ENCODE results near the gene TET1. TPM values are rescaled to one million over a fixed set of nuclear protein-coding genes. Genes with fewer than 3 reads are reported as not detected.
A peak's percentile ranks its signal among the peaks of the same experiment; 100 is the strongest.
"Not testable (repeated sequence)": the region's sequence is repeated elsewhere in the genome, so short reads cannot be mapped to it uniquely, and the experiment has no call there.

Gene TET1
- total RNA-seq, 2 experiments from 2014 or later, result 3.2 to 3.3 TPM

- CTCF ChIA-PET, result interaction anchor here (1.4 kb wide), 1 partner anchor 16 kb away, joined by 3 read pairs; no protein-coding TSS in a partner anchor
- H3K36me3 Mint-ChIP-seq (ENCODE audit: low read depth), result no peaks in the 10 kb centered on the region
- H3K9me3 Mint-ChIP-seq (ENCODE audit: insufficient read depth), result no peaks in the 10 kb centered on the region
- no peak overlapping the region for H3K4me3 Mint-ChIP-seq
- peaks cover 19% of the 10 kb centered on the region for H3K4me1 Mint-ChIP-seq (ENCODE audit: low read depth)
- ATAC-seq, result no peak
- peaks cover 35% of the 10 kb centered on the region for H3K27me3 Mint-ChIP-seq (ENCODE audit: low read depth)
- H3K27ac Mint-ChIP-seq, result no peak overlapping the region
- POLR2A ChIA-PET, result no interaction called here
- no peak for DNase-seq
These were observed 6.8 kb downstream of the TET1 start for GRCh38 chr10:68566955-68567354.

GRCh38 chr10:68572151-68572550, 12.0 kb downstream of the TET1 start:
- POLR2A ChIA-PET, result no interaction called here
- DNase-seq, result no peak
- Mint-ChIP-seq H3K27me3 (ENCODE audit: low read depth) (peaks cover under 1% of the 10 kb centered on the region), H3K4me3 (no peak overlapping the region), H3K9me3 (ENCODE audit: insufficient read depth) (no peaks in the 10 kb centered on the region), H3K27ac (no peak overlapping the region), H3K36me3 (ENCODE audit: low read depth) (no peaks in the 10 kb centered on the region), H3K4me1 (ENCODE audit: low read depth) (peaks cover 9% of the 10 kb centered on the region)
- CTCF ChIA-PET, result no interaction called here
- ATAC-seq, result no peak

- CTCF ChIA-PET, result no interaction called here
- no peak overlapping the region for H3K27ac Mint-ChIP-seq
- H3K36me3 Mint-ChIP-seq (ENCODE audit: low read depth), result no peaks in the 10 kb centered on the region
- H3K9me3 Mint-ChIP-seq (ENCODE audit: insufficient read depth), result no peaks in the 10 kb centered on the region
- H3K4me3 Mint-ChIP-seq, result no peak overlapping the region
- H3K27me3 Mint-ChIP-seq (ENCODE audit: low read depth), result no peaks in the 10 kb centered on the region
- peaks cover 8% of the 10 kb centered on the region for H3K4me1 Mint-ChIP-seq (ENCODE audit: low read depth)
- DNase-seq (no peak), ATAC-seq (no peak)
- POLR2A ChIA-PET, result interaction anchor here (0.6 kb wide), 1 partner anchor 10 kb away, joined by 3 read pairs; no protein-coding TSS in a partner anchor
These were observed 13.9 kb downstream of the TET1 start for GRCh38 chr10:68574051-68574450.

GRCh38 chr10:68576118-68576517, 16.0 kb downstream of the TET1 start:
- ChIA-PET CTCF (no interaction called here), POLR2A (no interaction called here)
- DNase-seq (no peak), ATAC-seq (no peak)
- Mint-ChIP-seq H3K27ac (no peak overlapping the region), H3K9me3 (ENCODE audit: insufficient read depth) (no peaks in the 10 kb centered on the region), H3K36me3 (ENCODE audit: low read depth) (no peaks in the 10 kb centered on the region), H3K27me3 (ENCODE audit: low read depth) (no peaks in the 10 kb centered on the region), H3K4me3 (no peak overlapping the region), H3K4me1 (ENCODE audit: low read depth) (peaks cover 8% of the 10 kb centered on the region)

- Mint-ChIP-seq H3K4me1 (ENCODE audit: low read depth) (no peaks in the 10 kb centered on the region), H3K36me3 (ENCODE audit: low read depth) (no peaks in the 10 kb centered on the region), H3K9me3 (ENCODE audit: insufficient read depth) (no peaks in the 10 kb centered on the region), H3K4me3 (no peak overlapping the region), H3K27ac (no peak overlapping the region), H3K27me3 (ENCODE audit: low read depth) (no peaks in the 10 kb centered on the region)
- ChIA-PET CTCF (interaction anchor here (0.6 kb wide), 1 partner anchor 391 kb away, joined by 3 read pairs; no protein-coding TSS in a partner anchor), POLR2A (interaction anchor here (0.7 kb wide), 1 partner anchor 74 kb away, joined by 4 read pairs; no protein-coding TSS in a partner anchor)
- DNase-seq (no peak), ATAC-seq (no peak)
These were observed 18.8 kb downstream of the TET1 start for GRCh38 chr10:68578974-68579373.

- H3K36me3 Mint-ChIP-seq (ENCODE audit: low read depth); H3K27me3 Mint-ChIP-seq (ENCODE audit: low read depth); H3K27ac Mint-ChIP-seq; CTCF ChIA-PET; DNase-seq; H3K9me3 Mint-ChIP-seq (ENCODE audit: insufficient read depth); H3K4me3 Mint-ChIP-seq; H3K4me1 Mint-ChIP-seq (ENCODE audit: low read depth); ATAC-seq; POLR2A ChIA-PET: not testable (repeated sequence)
These were observed 24.1 kb downstream of the TET1 start for GRCh38 chr10:68584187-68584586.

GRCh38 chr10:68586606-68587305, 26.6 kb downstream of the TET1 start:
- Mint-ChIP-seq H3K36me3 (ENCODE audit: low read depth) (no peaks in the 10 kb centered on the region), H3K27me3 (ENCODE audit: low read depth) (peaks cover 2% of the 10 kb centered on the region), H3K27ac (no peak overlapping the region), H3K4me1 (ENCODE audit: low read depth) (no peaks in the 10 kb centered on the region), H3K4me3 (no peak overlapping the region), H3K9me3 (ENCODE audit: insufficient read depth) (no peaks in the 10 kb centered on the region)
- DNase-seq, result no peak
- ChIA-PET CTCF (interaction anchor here (1.2 kb wide), 1 partner anchor 34 kb away, joined by 3 read pairs; no protein-coding TSS in a partner anchor), POLR2A (interaction anchor here (0.6 to 0.7 kb wide), 2 partner anchors 13 to 47 kb away, joined by 3 read pairs; no protein-coding TSS in a partner anchor)
- no peak for ATAC-seq

GRCh38 chr10:68594405-68594804, 34.3 kb downstream of the TET1 start:
- peaks cover 2% of the 10 kb centered on the region for H3K4me1 Mint-ChIP-seq (ENCODE audit: low read depth)
- no peak overlapping the region for H3K4me3 Mint-ChIP-seq
- DNase-seq (no peak), ATAC-seq (no peak)
- no peaks in the 10 kb centered on the region for H3K9me3 Mint-ChIP-seq (ENCODE audit: insufficient read depth)
- CTCF ChIA-PET, result no interaction called here
- POLR2A ChIA-PET, result no interaction called here
- H3K27ac Mint-ChIP-seq, result no peak overlapping the region
- no peaks in the 10 kb centered on the region for H3K36me3 Mint-ChIP-seq (ENCODE audit: low read depth)
- no peaks in the 10 kb centered on the region for H3K27me3 Mint-ChIP-seq (ENCODE audit: low read depth)

GRCh38 chr10:68595513-68595912, 35.4 kb downstream of the TET1 start:
- Mint-ChIP-seq H3K4me1 (ENCODE audit: low read depth) (peaks cover 13% of the 10 kb centered on the region), H3K27me3 (ENCODE audit: low read depth) (no peaks in the 10 kb centered on the region), H3K4me3 (no peak overlapping the region), H3K9me3 (ENCODE audit: insufficient read depth) (no peaks in the 10 kb centered on the region), H3K27ac (no peak overlapping the region), H3K36me3 (ENCODE audit: low read depth) (no peaks in the 10 kb centered on the region)
- no peak for DNase-seq
- POLR2A ChIA-PET, result interaction anchor here (0.6 kb wide), 1 partner anchor 130 kb away, joined by 4 read pairs; no protein-coding TSS in a partner anchor
- CTCF ChIA-PET, result no interaction called here
- ATAC-seq, result no peak

- H3K4me1 Mint-ChIP-seq (ENCODE audit: low read depth), result peaks cover 28% of the 10 kb centered on the region
- H3K27me3 Mint-ChIP-seq (ENCODE audit: low read depth), result no peaks in the 10 kb centered on the region
- POLR2A ChIA-PET, result no interaction called here
- H3K9me3 Mint-ChIP-seq (ENCODE audit: insufficient read depth), result no peaks in the 10 kb centered on the region
- DNase-seq, result no peak
- no peak for ATAC-seq
- no peak overlapping the region for H3K27ac Mint-ChIP-seq
- CTCF ChIA-PET, result no interaction called here
- peaks cover 8% of the 10 kb centered on the region for H3K36me3 Mint-ChIP-seq (ENCODE audit: low read depth)
- H3K4me3 Mint-ChIP-seq, result no peak overlapping the region
These were observed 37.3 kb downstream of the TET1 start for GRCh38 chr10:68597407-68597806.

GRCh38 chr10:68598978-68599770, 39.0 kb downstream of the TET1 start:
- H3K9me3 Mint-ChIP-seq (ENCODE audit: insufficient read depth), result no peaks in the 10 kb centered on the region
- CTCF ChIA-PET, result no interaction called here
- peaks cover 17% of the 10 kb centered on the region for H3K36me3 Mint-ChIP-seq (ENCODE audit: low read depth)
- no peak overlapping the region for H3K27ac Mint-ChIP-seq
- peaks cover 36% of the 10 kb centered on the region for H3K4me1 Mint-ChIP-seq (ENCODE audit: low read depth)
- no peaks in the 10 kb centered on the region for H3K27me3 Mint-ChIP-seq (ENCODE audit: low read depth)
- H3K4me3 Mint-ChIP-seq, result no peak overlapping the region
- no peak for ATAC-seq
- DNase-seq, result no peak
- POLR2A ChIA-PET, result interaction anchor here (1.1 kb wide), 1 partner anchor 37 kb away, joined by 6 read pairs; no protein-coding TSS in a partner anchor

- ChIA-PET POLR2A (interaction anchor here (0.6 to 1.1 kb wide), 5 partner anchors 13 to 89 kb away, joined by 3 to 6 read pairs (median 3); partner anchors contain the start of gene TET1), CTCF (interaction anchor here (1.3 to 1.9 kb wide), 2 partner anchors 22 to 48 kb away, joined by 3 to 11 read pairs; no protein-coding TSS in a partner anchor)
- Mint-ChIP-seq H3K4me3 (peak overlapping the region; percentile 80), H3K9me3 (ENCODE audit: insufficient read depth) (no peaks in the 10 kb centered on the region), H3K36me3 (ENCODE audit: low read depth) (peaks cover 17% of the 10 kb centered on the region), H3K27ac (peak overlapping the region; percentile 92), H3K27me3 (ENCODE audit: low read depth) (no peaks in the 10 kb centered on the region), H3K4me1 (ENCODE audit: low read depth) (peaks cover 36% of the 10 kb centered on the region)
- DNase-seq (no peak), ATAC-seq (no peak)
These were observed 39.6 kb downstream of the TET1 start for GRCh38 chr10:68599771-68600040.
